ENCODE measurements around the gene KAZN.
A peak's percentile ranks its signal among the peaks of the same experiment; 100 is the strongest.
"Not testable (repeated sequence)": the region's sequence is repeated elsewhere in the genome, so short reads cannot be mapped to it uniquely, and the experiment has no call there.

KAZN gene

GRCh38 chr1:14598498-14599182, at the start of gene KAZN:
KAZN (plus strand) TSS chr1:14598685.
- no peak for DNase-seq

- DNase-seq, result no peak
Observed at GRCh38 chr1:14549897-14550620, 48.4 kb upstream of the KAZN start.

DNA sequence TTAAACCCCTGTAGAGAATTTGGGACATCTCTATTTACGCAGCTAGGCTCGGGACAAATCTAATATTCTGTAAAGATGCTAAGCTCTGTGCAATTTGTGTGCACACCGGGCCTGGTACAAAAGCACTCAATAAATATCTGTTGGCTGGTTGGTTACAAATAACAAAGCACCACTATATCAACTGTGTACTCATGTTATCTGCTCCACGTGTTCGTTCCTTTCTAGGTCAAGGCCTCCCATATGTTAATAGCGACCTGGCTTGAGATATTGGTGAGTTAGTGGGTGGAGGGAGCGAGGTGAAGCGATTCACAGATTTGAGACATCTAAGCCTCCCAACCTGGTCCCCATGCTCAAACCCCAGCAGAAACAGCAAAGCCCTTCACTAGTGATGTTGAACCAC, 47.1 kb upstream of the KAZN start:
- no peak for DNase-seq

DNA sequence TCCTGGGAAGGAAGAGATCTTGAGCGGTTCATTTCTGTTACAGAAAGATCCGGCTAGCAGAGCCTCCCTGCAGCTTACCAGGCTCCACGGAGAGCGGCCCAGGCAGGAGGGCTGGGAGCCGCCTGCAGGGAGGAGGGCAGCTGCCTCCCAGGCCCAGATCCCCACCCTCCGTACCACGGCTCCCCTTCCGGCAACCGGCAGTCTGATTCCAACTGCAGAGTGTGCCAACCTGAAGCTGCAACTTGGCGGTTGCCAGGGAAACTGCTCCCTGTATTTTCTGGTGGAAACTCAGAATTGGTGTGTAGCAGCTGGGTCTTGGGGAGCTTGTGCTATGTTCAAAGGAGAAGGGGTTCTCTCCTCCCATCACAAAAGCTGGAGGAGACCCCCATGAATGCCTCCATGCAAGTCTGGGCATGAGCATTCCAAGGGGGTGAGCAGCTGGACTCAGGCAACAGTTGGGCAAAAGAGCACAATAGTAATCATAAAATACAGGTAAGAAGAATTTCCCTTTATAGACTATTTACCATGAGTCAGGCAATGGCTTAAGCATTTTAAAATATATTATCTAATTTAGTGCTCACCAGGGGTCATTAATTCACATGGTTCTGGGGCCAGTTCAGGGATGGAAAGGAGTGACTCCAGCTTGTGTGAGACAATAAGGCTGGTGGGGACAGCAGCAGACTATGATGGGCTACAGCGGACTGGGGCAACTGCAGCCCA, 46.1 kb upstream of the KAZN start:
- no peak for DNase-seq

DNA sequence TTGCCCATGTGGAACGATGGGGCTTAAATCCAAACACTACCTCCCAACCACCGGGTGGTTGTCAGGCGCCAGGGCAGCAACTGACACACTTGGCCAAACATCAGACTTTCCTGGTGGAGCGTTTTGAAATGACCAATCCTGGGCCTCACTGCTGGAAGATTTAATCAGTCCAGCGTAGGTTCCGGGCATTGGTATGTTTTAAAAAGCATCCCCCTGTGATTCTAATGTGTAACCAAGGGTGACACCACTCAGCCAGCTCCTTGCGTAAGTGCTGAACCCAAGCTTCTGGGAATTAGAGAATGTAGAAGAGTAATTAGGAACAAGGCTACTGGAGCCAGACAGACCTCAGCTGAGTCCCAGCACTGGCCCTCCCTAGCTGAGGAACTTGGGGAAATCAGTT, 44.8 kb upstream of the KAZN start:
- DNase-seq, result no peak

DNA sequence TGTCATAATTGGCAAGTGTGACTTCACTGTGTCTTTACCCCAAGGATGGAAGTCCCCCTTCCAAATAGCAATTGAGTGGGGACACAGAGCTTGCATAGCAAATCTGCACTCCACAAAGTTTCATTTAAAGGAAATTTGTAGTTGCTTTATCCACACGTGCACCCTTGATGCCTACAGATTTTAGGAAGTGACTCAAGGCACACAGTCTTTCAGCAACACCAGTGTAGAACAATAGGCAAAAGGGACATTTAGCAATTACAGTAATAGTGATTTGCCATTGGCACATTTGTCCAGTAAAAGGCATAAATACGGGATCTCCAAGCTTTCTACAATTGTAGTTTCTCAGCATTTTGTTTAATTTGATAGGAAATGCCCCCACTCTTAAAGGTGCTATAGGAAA, 43.4 kb upstream of the KAZN start:
- DNase-seq, result no peak

DNA sequence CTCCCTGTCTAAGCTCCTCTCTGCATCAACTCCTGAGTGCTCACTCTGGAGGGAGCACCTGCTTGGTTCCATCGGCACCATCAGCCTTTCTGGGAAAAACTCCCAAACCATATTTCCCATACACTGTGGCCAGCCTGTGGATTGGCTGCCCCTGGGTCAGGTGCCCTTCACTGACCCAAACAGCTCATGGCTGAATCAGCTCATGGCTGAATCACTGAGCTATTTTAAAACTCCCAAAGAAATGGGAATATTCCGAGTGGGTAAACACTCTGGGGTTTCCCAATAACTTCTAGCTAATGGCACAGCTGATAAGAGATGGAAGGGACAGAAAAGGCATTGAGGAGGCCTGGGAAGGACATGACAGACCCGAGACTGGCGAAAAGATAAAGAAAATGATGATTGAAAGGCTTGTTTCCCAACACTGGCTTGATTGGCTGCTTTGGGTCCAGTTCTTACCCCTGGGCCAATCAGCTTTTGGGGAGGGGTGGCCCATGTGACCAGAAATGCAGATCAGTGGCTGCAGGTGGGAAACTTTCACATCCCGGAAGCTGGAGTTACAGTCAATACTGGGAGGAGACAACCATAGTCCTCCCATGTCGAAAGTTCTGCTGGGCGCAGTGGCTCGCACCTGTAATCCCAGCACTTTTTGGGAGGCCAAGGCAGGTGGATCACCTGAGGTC, 37.3 kb upstream of the KAZN start:
- no peak for DNase-seq

DNA sequence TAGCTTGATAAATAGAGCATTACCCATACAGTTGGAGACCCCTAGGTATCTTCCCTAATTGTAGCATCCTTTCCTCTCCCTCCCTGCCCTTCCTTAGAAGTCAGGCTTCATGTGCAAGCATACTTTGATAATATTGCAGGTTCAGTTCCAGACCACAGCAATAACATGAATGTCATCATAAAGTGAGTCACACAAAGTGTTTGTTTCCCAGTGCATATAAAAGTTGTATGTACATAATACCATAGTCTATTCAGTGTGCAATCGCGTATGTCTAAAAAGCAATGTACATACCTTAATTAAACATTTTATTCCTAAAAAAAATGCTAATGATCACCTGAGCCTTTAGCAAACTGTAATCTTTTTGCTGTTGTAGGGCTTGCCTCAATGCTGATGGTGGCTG, 33.4 kb upstream of the KAZN start:
- DNase-seq, result no peak

GRCh38 chr1:14567056-14567455, 31.4 kb upstream of the KAZN start:
- DNase-seq, result no peak

DNA sequence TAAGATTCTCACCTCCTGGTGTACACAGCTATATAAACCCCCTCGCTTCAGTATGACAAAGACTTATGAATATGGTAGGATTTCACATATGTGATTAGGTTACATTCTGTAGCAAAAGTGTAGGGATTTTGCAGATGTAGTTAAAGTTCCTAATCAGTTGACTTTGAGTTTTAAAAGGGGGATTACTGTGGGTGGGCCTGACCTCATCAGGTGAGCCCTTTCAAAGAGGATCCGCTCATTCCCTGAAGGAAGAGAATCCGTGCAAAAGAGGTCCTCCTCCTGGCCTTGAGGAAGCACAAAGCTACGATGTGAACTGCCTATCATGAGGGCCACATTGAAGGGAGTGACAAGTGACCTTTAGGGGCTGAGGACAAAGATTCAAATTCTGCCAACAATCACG, 30.6 kb upstream of the KAZN start:
- no peak for DNase-seq

DNA sequence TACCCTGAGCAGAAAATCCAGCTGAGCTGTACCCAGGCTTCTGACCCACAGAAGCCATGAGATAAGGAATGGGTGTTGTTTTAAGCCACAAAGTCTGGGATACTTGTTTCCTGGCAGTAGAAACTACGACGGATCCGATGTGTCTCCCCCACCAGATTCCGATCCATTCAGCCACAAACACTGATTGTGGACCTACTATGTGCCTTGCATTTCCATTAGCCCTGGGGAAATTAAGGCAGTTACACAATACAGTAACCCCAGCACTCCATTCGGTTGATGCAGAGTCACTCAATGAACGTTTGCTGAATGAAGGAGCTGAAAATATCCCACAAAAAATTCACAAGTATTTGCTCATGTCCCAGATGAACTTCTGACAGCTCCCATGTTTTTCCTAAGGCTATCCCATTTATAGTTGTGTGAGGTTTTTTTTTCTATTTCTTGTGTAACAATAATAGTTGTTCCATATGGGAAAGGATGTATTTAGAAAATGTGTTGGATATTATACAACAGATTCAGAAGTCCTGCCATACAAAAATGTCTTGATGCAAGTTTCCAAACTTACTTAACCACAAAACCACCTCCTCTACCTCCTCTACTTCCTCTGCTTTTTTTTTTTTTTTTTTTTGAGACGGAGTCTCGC, 29.6 kb upstream of the KAZN start:
- DNase-seq, result no peak

DNA sequence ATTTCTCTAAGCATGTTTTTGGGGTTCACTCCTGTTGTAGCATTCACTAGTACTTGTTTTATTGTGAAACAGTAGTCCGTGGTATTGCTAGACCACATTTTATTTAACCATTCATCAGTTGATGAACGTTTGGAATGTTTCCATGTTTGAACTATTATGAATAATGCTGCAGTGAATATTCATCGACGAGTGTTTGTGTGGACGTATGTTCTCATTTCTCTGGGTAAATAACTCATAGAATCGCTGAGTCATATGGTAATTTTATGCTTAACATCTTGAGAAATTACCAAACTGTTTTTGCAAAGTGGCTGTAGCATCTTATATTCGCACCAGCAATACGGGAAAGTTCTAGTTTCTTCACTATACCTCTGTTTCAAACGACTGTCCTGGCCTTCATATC, 28.0 kb upstream of the KAZN start:
- DNase-seq, result no peak

DNA sequence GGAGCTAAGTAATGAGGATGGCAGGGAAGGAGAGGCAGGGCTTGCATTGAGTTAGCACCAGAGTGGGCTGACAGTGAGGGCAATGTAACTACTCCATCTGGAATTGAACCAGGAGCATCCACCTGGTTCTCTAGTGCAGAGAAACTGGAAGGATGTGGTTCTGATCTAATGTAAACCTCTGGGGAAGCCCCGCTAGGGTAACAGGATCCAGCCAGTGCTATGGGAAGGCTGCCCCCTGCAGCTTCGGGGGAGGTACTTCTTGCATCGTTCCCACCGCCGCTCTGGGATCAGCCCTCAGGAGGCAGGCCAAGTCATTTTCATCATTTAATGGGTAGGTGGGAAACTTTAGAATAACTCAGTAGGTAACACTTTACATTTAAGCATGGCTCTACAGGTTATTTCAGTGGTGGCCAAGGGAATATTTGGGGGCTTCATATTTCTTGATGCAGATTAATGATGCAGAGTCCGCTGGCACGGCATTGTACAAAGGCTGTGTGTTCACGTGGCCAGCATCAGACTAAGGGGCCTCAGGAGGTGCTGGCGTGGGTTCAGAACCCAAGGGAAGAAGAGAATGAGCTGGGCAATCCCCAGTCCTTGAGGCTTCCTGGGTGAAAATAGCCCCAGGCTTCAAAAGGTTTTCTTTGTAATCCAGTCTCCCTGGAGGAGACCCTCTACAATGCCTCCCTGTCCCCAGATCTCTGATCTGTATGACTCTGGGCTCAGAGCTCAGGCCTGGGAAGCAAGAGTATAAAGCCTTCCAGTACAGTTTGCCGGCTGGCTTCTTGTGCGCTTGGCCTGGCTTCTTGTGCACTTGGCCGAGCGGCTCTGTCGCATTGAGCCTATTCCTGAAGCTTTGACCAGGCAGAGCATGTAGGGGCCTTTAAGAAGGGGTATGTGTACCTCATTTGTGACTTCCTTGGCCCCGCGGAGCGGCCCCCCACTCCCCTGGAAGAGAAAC, 26.4 kb upstream of the KAZN start:
- peak; percentile 8 for DNase-seq

GRCh38 chr1:14572861-14573260, 25.6 kb upstream of the KAZN start:
- DNase-seq, result no peak

GRCh38 chr1:14576155-14576554, 22.3 kb upstream of the KAZN start:
- DNase-seq, result no peak

GRCh38 chr1:14577261-14577660, 21.2 kb upstream of the KAZN start:
- DNase-seq, result no peak

DNA sequence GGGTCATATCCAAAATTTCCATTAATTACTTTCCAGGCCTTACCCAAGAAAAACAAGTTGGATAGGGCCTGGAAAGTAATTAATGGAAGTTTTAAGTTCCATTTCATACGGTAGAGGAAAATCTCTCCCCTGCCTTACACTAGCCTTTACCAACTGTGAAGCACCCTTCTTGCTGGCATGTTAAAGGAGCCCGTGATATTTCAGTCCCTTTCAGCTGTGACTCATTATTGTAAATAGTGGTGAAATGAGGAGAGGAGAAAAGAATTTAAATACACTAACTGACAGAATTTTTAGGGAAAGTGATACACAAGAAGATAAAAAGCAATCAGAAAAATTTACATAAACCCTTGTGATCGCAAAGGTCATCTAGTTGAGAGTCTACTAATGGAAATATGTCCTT, 20.3 kb upstream of the KAZN start:
- DNase-seq, result no peak

DNA sequence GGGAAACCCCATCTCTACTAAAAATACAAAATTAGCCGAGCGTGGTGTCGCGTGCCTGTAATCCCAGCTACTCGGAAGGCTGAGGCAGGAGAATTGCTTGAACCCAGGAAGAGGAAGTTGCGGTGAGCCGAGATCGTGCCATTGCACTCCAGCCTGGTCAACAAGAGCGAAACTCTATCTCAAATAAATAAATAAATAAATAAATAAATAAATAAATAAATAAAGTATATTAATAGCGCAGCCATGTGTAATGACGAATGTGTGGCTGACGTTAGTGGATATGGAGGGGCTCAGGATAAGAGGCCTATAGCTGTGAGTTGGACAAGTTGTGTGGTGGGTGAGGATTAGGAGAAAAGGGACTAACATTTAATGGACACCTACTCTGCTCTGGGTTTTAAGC, 18.2 kb upstream of the KAZN start:
- not testable (repeated sequence) for DNase-seq

DNA sequence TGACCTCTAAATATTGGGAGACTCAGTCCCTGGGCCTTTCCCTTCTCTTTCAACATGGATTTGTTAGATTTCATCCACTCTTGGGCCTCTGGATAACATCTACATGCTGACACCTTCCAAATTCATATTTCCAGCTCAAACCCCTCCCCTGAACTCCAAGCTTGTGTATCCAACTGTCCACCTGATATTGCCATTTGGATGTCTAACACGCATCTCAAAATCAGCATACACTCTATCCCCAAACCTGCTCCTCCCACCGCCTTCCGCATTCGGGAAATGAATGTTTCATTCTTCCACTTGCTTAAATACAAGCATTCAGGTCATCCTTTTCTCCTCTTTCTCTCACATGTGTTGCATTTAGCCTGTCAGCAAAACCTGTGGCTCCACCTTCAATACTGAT, 17.5 kb upstream of the KAZN start:
- DNase-seq, result no peak

GRCh38 chr1:14583788-14584187, 14.7 kb upstream of the KAZN start:
- DNase-seq, result no peak

DNA sequence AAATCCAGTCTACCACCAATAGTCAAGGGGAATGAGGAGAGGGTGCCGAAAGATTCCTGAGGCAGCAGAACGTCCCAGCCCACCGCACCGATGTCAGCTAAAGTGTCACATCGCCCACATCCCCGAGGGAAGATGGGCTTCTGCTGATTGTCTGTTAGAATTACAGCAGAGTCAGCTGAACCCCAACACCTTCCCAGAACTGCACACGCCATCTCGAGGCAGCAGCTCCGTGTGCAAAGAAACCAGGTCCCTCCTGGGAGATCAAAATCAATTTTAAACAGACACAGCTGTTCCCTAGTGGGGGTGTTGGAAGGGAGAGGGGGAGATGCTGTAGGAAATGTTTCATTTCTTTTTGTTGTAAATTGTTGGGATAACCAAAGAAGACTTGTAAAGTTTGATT, 12.8 kb upstream of the KAZN start:
- no peak for DNase-seq
